WTC11 (cell line): Measurements from ENCODE around the gene HIP1R.

Experiments used
- CTCF ChIP-seq: fragments of 200-600 bp; IDR thresholded peaks from 2 replicates; pipeline ENCODE4 v1.8.0; 2022; ENCODE audit warnings: antibody characterized with exemption
- ETV6 ChIP-seq: sonication (generic); formaldehyde crosslinking; IDR thresholded peaks from 2 replicates; pipeline ENCODE4 v1.8.1; 2022; ENCODE audit warnings: mild to moderate bottlenecking, missing genetic modification reagents
- TP53 ChIP-seq: sonication (generic); formaldehyde crosslinking; IDR thresholded peaks from 2 replicates; pipeline ENCODE4 v1.8.1; 2023; ENCODE audit warnings: mild to moderate bottlenecking, missing genetic modification reagents
- ZNF532 ChIP-seq: fragments of 250-450 bp; sonication (Bioruptor Pico); IDR thresholded peaks from 2 replicates; pipeline ENCODE4 v1.9.0; 2021; ENCODE audit warnings: mild to moderate bottlenecking, borderline replicate concordance

DNA sequence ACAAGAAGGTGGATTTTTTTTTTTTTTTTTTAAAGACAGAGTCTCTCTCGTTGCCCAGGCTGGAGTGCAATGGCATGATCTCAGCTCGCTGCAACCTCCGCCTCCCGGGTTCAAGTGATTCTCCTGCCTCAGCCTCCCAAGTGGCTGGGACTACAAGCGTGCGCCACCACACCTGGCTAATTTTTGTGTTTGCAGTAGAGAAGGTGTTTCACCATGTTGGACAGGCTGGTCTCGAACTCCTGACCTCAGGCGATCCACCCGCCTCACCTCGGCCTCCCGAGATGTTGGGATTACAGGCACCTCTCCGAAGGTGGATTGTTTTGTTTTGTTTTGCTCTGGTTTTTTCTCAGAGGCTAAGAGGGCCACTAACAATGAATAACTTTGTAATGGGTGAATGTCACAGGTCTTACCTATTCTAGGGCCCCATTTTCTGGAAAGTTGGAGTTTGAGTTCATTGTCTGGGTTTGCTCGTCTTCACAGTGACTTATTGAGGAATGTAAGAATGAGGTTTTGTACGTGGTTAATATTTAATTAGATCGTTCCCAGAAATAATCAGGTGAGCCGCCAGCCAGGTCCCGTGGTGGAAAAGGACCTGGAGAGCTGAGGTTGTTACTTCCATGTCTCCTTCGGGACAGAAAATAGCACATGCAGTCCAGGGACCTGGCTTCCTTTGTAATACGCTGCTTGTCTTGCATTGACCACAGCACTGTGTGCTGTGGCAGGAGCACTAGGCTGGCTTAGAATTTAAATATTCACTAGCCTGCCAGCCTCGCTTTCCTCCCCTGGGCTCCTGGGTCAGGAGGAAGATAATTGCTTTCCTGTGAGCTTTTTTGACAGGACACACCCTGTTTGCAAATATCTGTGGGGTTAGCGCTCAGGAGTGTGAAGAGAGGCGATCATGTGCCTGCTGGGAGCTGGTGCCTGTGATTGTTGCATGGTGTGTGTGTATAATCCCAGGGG is 2.3 kb downstream of the HIP1R start:
- TF ChIP-seq ZNF532 (no peak), TP53 (CRISPR knock-in tag) (no peak), CTCF (no peak), ETV6 (CRISPR knock-in tag) (no peak)
